Activated CD4-positive, CD25-positive, alpha-beta regulatory T cell treated with anti-CD3 and anti-CD28 coated beads, Interleukin-2, amount 50 U/mL, for 24 hours (primary cell): Measurements from ENCODE around the gene GNG2.

ENCODE experiments used
- ATAC-seq, 2 donors: fragments of 150-1000 bp; cut with Tn5 transposase; one replicate each; pipeline ENCODE4 v1.10.0; 2021; ENCODE audit warnings: mild to moderate bottlenecking in 1 of 2, moderate library complexity in 1 of 2

GNG2 gene

GRCh38 chr14:51951656-51952055 is 91.2 kb downstream of the GNG2 start:
- no peak for ATAC-seq

GRCh38 chr14:51954031-51954430 is 93.6 kb downstream of the GNG2 start:
- ATAC-seq: no peak

GRCh38 chr14:51954657-51955056 is 94.2 kb downstream of the GNG2 start:
- ATAC-seq: no peak

GRCh38 chr14:51957950-51958349 is 97.5 kb downstream of the GNG2 start:
- ATAC-seq: no peak

GRCh38 chr14:51959928-51960327 is 99.5 kb downstream of the GNG2 start:
- no peak for ATAC-seq

GRCh38 chr14:51960866-51961265 is 100.5 kb downstream of the GNG2 start:
- no peak for ATAC-seq

GRCh38 chr14:51962711-51963110 is 102.3 kb downstream of the GNG2 start:
- ATAC-seq: no peak

GRCh38 chr14:51963286-51963685 is 102.9 kb downstream of the GNG2 start:
- ATAC-seq: peak in 1 of 2 donors; percentile 35

GRCh38 chr14:51967521-51967920 is 107.1 kb downstream of the GNG2 start:
- ATAC-seq: no peak

- no peak for ATAC-seq
Observed at GRCh38 chr14:51969852-51970540, 109.6 kb downstream of the GNG2 start.

- no peak for ATAC-seq
Observed at GRCh38 chr14:51972566-51972965, 112.2 kb downstream of the GNG2 start.

GRCh38 chr14:51977075-51977474 is 116.7 kb downstream of the GNG2 start:
- ATAC-seq: no peak

GRCh38 chr14:51978681-51979085 is 118.3 kb downstream of the GNG2 start:
- no peak for ATAC-seq

- ATAC-seq: peak; percentile 58 to 67
Observed at GRCh38 chr14:51979088-51979709, 118.8 kb downstream of the GNG2 start.

- ATAC-seq: peak in 1 of 2 donors; percentile 45
Observed at GRCh38 chr14:51981218-51981854, 120.9 kb downstream of the GNG2 start.

- ATAC-seq: no peak
Observed at GRCh38 chr14:51988221-51988620, 127.8 kb downstream of the GNG2 start.

- ATAC-seq: peak; percentile 96 to 97
Observed at GRCh38 chr14:51989293-51990234, 129.2 kb downstream of the GNG2 start, which contains the start of gene RTRAF. RTRAF (plus strand) TSS chr14:51989546; CDS start chr14:51989640, 94 bp downstream.

GRCh38 chr14:51990488-51990887 is 130.1 kb downstream of the GNG2 start:
- ATAC-seq: no peak

- no peak for ATAC-seq
Observed at GRCh38 chr14:51993285-51993920, 133.0 kb downstream of the GNG2 start.

GRCh38 chr14:51996148-51996746 is 135.8 kb downstream of the GNG2 start:
- ATAC-seq: no peak

GRCh38 chr14:51998348-51998747 is 137.9 kb downstream of the GNG2 start:
- no peak for ATAC-seq

- ATAC-seq: no peak
Observed at GRCh38 chr14:51999084-51999483, 138.7 kb downstream of the GNG2 start.
